DND-41 (cell line): Measurements from ENCODE around the gene KCNIP4.

Experiments used
- ATAC-seq: fragments of 200-7000 bp; cut with Tn5 transposase; 3 replicates; pipeline ENCODE4 v1.9.1; 2021; ENCODE audit warnings: low read depth; ENCODE audit not compliant: insufficient read depth
- DNase-seq: peaks from one replicate; pipeline ENCODE4 v3.0.0-alpha.2; 2020
- H2AFZ ChIP-seq: 2 replicates; pipeline ENCODE4 v1.6.0; 2012; ENCODE audit warnings: low read depth, low read length
- H3K27ac ChIP-seq: 2 replicates; pipeline ENCODE4 v1.5.1; 2012; ENCODE audit warnings: low read length, inconsistent platforms
- H3K27me3 ChIP-seq: fragments of 200-600 bp; sonication (generic); 2 replicates; pipeline ENCODE4 v1.6.0; 2012; ENCODE audit warnings: low read length, mild to moderate bottlenecking, inconsistent platforms; ENCODE audit not compliant: insufficient read depth, poor library complexity
- H3K36me3 ChIP-seq: 2 replicates; pipeline ENCODE4 v1.5.1; 2012; ENCODE audit warnings: low read length, inconsistent platforms; ENCODE audit not compliant: insufficient read depth
- H3K4me1 ChIP-seq: 2 replicates; pipeline ENCODE4 v1.5.1; 2012; ENCODE audit warnings: mild to moderate bottlenecking, low read length; ENCODE audit not compliant: insufficient read depth
- H3K4me2 ChIP-seq: 2 replicates; pipeline ENCODE4 v1.6.0; 2012; ENCODE audit warnings: mild to moderate bottlenecking, moderate library complexity, low read length, inconsistent platforms; ENCODE audit not compliant: insufficient read depth
- H3K4me3 ChIP-seq, 2 experiments: fragments of 200-600 bp in 1 of 2; shearing (Covaris generic) in 1 of 2; 2 replicates each; pipeline ENCODE4 v1.5.1; 2012 to 2016; ENCODE audit warnings: inconsistent platforms in 2 of 2, low read length in 2 of 2, mild to moderate bottlenecking in 2 of 2, low read depth in 1 of 2, moderate library complexity in 1 of 2
- H3K79me2 ChIP-seq: 2 replicates; pipeline ENCODE4 v1.6.0; 2012; ENCODE audit warnings: low read length, inconsistent platforms; ENCODE audit not compliant: insufficient read depth
- H3K9ac ChIP-seq: 2 replicates; pipeline ENCODE4 v1.6.0; 2012; ENCODE audit warnings: low read depth, mild to moderate bottlenecking, inconsistent platforms, low read length, moderate library complexity
- H3K9me3 ChIP-seq: 2 replicates; pipeline ENCODE4 v1.5.1; 2012; ENCODE audit warnings: low read length, moderate library complexity, mild to moderate bottlenecking, inconsistent platforms; ENCODE audit not compliant: insufficient read depth, severe bottlenecking
- H4K20me1 ChIP-seq: 2 replicates; pipeline ENCODE4 v1.6.0; 2012; ENCODE audit warnings: low read length; ENCODE audit not compliant: insufficient read depth
- CTCF ChIP-seq: IDR thresholded peaks from 2 replicates; pipeline ENCODE4 v1.5.1; 2012; ENCODE audit warnings: borderline replicate concordance, low read length, moderate library complexity, mild to moderate bottlenecking; ENCODE audit not compliant: poor library complexity, severe bottlenecking; ENCODE audit errors: extremely low read depth
- EZH2 ChIP-seq: IDR thresholded peaks from 3 replicates; pipeline ENCODE4 v1.6.1; 2012; ENCODE audit warnings: borderline replicate concordance, low read depth, mild to moderate bottlenecking, moderate library complexity, low read length, inconsistent platforms; ENCODE audit not compliant: severe bottlenecking

KCNIP4 gene

GRCh38 chr4:21769404-21770147 lies 179.0 kb downstream of the KCNIP4 start:
- Histone ChIP-seq H3K27ac (no peak overlapping the region), H3K4me2 (no peak overlapping the region), H3K9me3 (no peaks in the 10 kb centered on the region), H3K36me3 (no peaks in the 10 kb centered on the region), H3K9ac (no peak overlapping the region), H3K27me3 (no peaks in the 10 kb centered on the region), H2AFZ (no peak overlapping the region), H3K4me3 (no peak overlapping the region), H3K79me2 (no peaks in the 10 kb centered on the region), H4K20me1 (no peaks in the 10 kb centered on the region), H3K4me1 (no peaks in the 10 kb centered on the region)
- ATAC-seq, result no peak
- no peak for DNase-seq
- no peak for TF ChIP-seq CTCF
- TF ChIP-seq EZH2, result no peak

DNA sequence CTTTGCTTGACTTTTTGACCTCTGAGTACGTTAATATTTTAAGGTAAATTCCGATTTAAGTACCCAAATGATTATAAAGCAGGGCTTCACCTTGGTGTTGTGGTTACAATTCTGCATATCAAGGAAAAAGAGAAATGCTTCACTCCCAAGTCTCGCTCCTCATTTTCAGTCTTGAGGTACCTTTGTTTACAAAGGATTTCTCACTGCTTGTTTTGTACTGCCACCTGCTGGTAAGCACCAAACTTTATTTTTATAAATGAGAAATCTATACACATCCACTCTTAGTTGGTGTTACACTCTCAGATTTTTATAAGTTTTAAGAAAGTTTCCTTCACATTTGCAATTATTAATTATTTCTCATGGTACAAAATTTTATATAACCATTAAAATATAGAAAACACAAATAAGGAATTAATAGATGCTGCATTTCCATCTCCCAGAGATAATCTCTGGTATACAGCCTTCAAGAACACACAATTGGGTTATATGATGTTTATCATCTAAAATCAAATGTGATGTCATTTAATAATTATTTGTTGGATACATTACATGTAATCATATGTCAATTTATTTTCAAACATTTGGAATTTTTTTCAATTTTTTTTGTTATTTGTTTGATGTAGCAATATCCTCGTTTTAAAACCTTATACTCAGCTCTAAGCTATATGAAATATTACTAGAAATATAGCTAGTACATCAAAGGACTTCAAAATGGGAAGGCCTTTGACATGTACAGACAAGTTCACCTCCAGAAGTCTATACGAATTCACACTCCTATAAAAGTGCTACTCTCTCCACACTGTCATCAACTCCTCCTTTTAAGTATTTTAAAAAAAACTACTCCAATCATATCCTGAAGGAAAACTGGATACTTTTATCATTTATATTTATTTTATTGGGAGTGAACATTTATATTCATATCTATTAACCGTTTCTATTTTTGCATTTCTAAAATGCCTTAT lies 179.9 kb downstream of the KCNIP4 start:
- TF ChIP-seq CTCF (peak; percentile 66), EZH2 (no peak)
- peak; percentile 67; the same call in 2 of the 3 replicates for ATAC-seq
- H3K9me3 ChIP-seq, result no peaks in the 10 kb centered on the region
- no peak overlapping the region for H3K4me3 ChIP-seq
- H3K9ac ChIP-seq, result no peak overlapping the region
- no peak overlapping the region for H3K4me2 ChIP-seq
- DNase-seq, result peak; percentile 5
- no peaks in the 10 kb centered on the region for H4K20me1 ChIP-seq
- no peak overlapping the region for H2AFZ ChIP-seq
- H3K4me1 ChIP-seq, result no peaks in the 10 kb centered on the region
- no peak overlapping the region for H3K27ac ChIP-seq
- H3K27me3 ChIP-seq, result no peaks in the 10 kb centered on the region
- H3K36me3 ChIP-seq, result no peaks in the 10 kb centered on the region
- H3K79me2 ChIP-seq, result no peaks in the 10 kb centered on the region

- ATAC-seq, result peak; percentile 68
- no peak overlapping the region for H3K4me3 ChIP-seq
- no peak overlapping the region for H3K9ac ChIP-seq
- peak; percentile 90 for TF ChIP-seq CTCF
- TF ChIP-seq EZH2, result no peak
- no peaks in the 10 kb centered on the region for H3K9me3 ChIP-seq
- no peaks in the 10 kb centered on the region for H3K36me3 ChIP-seq
- H3K4me2 ChIP-seq, result no peak overlapping the region
- no peaks in the 10 kb centered on the region for H3K27me3 ChIP-seq
- DNase-seq, result peak; percentile 34
- H3K27ac ChIP-seq, result no peak overlapping the region
- H3K4me1 ChIP-seq, result no peaks in the 10 kb centered on the region
- H4K20me1 ChIP-seq, result no peaks in the 10 kb centered on the region
- H3K79me2 ChIP-seq, result no peaks in the 10 kb centered on the region
- peak overlapping the region; percentile 36; the same call in 1 of the 2 replicates for H2AFZ ChIP-seq
Measured at GRCh38 chr4:21765810-21766407, 182.7 kb downstream of the KCNIP4 start.
